Panc1 (cell line): ENCODE results near the gene CIAPIN1. TPM values are rescaled to one million over a fixed set of nuclear protein-coding genes. Genes with fewer than 3 reads are reported as not detected.

ENCODE experiments used
- ATAC-seq: fragments of 200-7000 bp; cut with Tn5 transposase; 2 replicates; pipeline ENCODE4 v1.9.1; 2020; ENCODE audit warnings: mild to moderate bottlenecking, moderate library complexity
- BruUV-seq: library from RNA; stranded (reverse); fragments of 400-500 nt; replicated peaks from 2 replicates; lab custom pipeline; 2021; lab: Mats Ljungman, UMichigan
- CTCF ChIA-PET: fragments of 300-600 bp; sonication (Branson Sonifier 250); formaldehyde crosslinking; loops from one replicate; lab custom pipeline; 2022; ENCODE audit warnings: antibody characterized with exemption; lab: Charles Lee
- POLR2A ChIA-PET: fragments of 300-600 bp; sonication (Branson Sonifier 250); formaldehyde crosslinking; loops from one replicate; lab custom pipeline; 2022; ENCODE audit warnings: antibody characterized with exemption; lab: Charles Lee
- DNase-seq: peaks from one replicate; pipeline ENCODE4 v3.0.0-alpha.2; 2010; ENCODE audit warnings: low read depth, low spot score
- H3K27ac ChIP-seq: 2 replicates; pipeline ENCODE4 v1.5.1; 2011; ENCODE audit warnings: mild to moderate bottlenecking, low read length, inconsistent platforms
- H3K27me3 ChIP-seq: fragments of 200-500 bp; sonication (Bioruptor generic); 2 replicates; pipeline ENCODE4 v1.6.0; 2014; ENCODE audit warnings: low read length, inconsistent platforms; ENCODE audit not compliant: control insufficient read depth, insufficient read depth
- H3K36me3 ChIP-seq: fragments of 200-500 bp; sonication (Bioruptor generic); 2 replicates; pipeline ENCODE4 v1.5.1; 2014; ENCODE audit warnings: inconsistent platforms, mild to moderate bottlenecking, low read length, moderate library complexity; ENCODE audit not compliant: control insufficient read depth, insufficient read depth
- H3K4me1 ChIP-seq: 2 replicates; pipeline ENCODE4 v1.5.1; 2011; ENCODE audit warnings: inconsistent platforms, mild to moderate bottlenecking, low read length, moderate library complexity; ENCODE audit not compliant: control insufficient read depth, insufficient read depth
- H3K4me3 ChIP-seq, 2 experiments: 2 replicates each; pipeline ENCODE4 v1.5.1; 2011 to 2012; ENCODE audit warnings: low read depth in 2 of 2, low read length in 2 of 2, mild to moderate bottlenecking in 2 of 2, inconsistent platforms in 1 of 2, moderate library complexity in 1 of 2
- H3K9me3 ChIP-seq: fragments of 200-500 bp; sonication (Bioruptor generic); 2 replicates; pipeline ENCODE4 v1.5.1; 2014; ENCODE audit warnings: low read depth, mild to moderate bottlenecking, inconsistent platforms, low read length, moderate library complexity; ENCODE audit not compliant: control insufficient read depth, insufficient read depth
- POLR2AphosphoS5 ChIP-seq: IDR thresholded peaks from 2 replicates; pipeline ENCODE4 v1.6.1; 2012; ENCODE audit warnings: mild to moderate bottlenecking, low read depth, low read length, moderate library complexity
- REST ChIP-seq, 2 experiments: IDR thresholded peaks; 2 replicates each; pipeline ENCODE4 v1.6.1; 2011 to 2012; ENCODE audit warnings: low read depth in 2 of 2, control low read depth in 1 of 2, low read length in 1 of 2, mild to moderate bottlenecking in 1 of 2, moderate library complexity in 1 of 2; ENCODE audit not compliant: insufficient read depth in 1 of 2
- SIN3A ChIP-seq: IDR thresholded peaks from 2 replicates; pipeline ENCODE4 v1.6.1; 2012; ENCODE audit warnings: low read depth, mild to moderate bottlenecking, low read length, moderate library complexity, borderline replicate concordance; ENCODE audit not compliant: insufficient read depth
- TCF7L2 ChIP-seq: IDR thresholded peaks from 2 replicates; pipeline ENCODE4 v1.6.1; 2011; ENCODE audit warnings: mild to moderate bottlenecking, low read depth, low read length, inconsistent platforms
- in situ Hi-C: cut with HindIII; loops from 2 replicates; pipeline ENCODE4 v1.10.0; 2016; ENCODE audit warnings: low sequenced_read_pairs, low pct_unique_long_range_greater_than_20kb
- intact Hi-C: fragments of 100-400 bp; cut with micrococcal nuclease; formaldehyde crosslinking; loops from one replicate; pipeline ENCODE4 v1.10.0; 2022; ENCODE audit not compliant: unreplicated experiment
- total RNA-seq: library from RNA; stranded (reverse); gene quantifications from one replicate; pipeline ENCODE4 v1.2.1, GENCODE V29; 2021; ENCODE audit not compliant: unreplicated experiment
- TF ChIP-seq, protein P1 (sequence below): fragments of 450-650 bp; IDR thresholded peaks from 2 replicates; pipeline ENCODE4 v1.5.1; 2017; ENCODE audit warnings: mild to moderate bottlenecking

Gene CIAPIN1
- total RNA-seq, 1 experiment from 2014 or later = 64.0 TPM

DNA sequence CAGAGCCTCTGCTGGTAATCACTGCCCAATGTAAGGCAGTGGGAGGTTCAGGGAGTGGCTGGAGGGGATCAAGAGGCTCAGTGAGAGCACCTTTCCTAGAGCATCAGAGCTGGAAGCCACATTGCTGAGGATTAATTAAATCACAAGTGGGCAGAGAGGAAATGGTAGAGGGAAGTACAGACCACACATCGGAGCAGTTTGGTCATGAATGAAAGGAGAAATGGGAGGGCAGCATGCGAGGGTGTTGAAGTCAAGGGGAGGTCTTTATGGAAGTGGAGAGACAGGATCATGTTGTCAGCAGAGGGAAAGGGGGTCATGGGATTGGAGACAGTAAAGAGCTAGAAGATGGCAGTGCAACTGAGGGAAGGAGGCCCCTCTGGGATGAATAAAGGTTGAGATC, 40.3 kb downstream of the CIAPIN1 start:
- H3K27me3 ChIP-seq = no peaks in the 10 kb centered on the region
- H3K27ac ChIP-seq = no peak overlapping the region
- no peaks in the 10 kb centered on the region for H3K36me3 ChIP-seq
- H3K4me1 ChIP-seq = no peaks in the 10 kb centered on the region
- no TSS peak for BruUV-seq
- in situ Hi-C loops (no loop called here), intact Hi-C loops (no loop called here)
- no peak for TF ChIP-seq SIN3A
- TF ChIP-seq REST (IDR thresholded peaks at IDR 0.05; ENCODE audit: insufficient read depth in 1 of 2, low read depth in 2 of 2, low read length in 1 of 2) = no peak
- TF ChIP-seq, protein P1, sequence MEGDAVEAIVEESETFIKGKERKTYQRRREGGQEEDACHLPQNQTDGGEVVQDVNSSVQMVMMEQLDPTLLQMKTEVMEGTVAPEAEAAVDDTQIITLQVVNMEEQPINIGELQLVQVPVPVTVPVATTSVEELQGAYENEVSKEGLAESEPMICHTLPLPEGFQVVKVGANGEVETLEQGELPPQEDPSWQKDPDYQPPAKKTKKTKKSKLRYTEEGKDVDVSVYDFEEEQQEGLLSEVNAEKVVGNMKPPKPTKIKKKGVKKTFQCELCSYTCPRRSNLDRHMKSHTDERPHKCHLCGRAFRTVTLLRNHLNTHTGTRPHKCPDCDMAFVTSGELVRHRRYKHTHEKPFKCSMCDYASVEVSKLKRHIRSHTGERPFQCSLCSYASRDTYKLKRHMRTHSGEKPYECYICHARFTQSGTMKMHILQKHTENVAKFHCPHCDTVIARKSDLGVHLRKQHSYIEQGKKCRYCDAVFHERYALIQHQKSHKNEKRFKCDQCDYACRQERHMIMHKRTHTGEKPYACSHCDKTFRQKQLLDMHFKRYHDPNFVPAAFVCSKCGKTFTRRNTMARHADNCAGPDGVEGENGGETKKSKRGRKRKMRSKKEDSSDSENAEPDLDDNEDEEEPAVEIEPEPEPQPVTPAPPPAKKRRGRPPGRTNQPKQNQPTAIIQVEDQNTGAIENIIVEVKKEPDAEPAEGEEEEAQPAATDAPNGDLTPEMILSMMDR = no peak
- no peak for TF ChIP-seq POLR2AphosphoS5
- no peak for TF ChIP-seq TCF7L2
- no peak for DNase-seq
- ATAC-seq = no peak
- ChIA-PET POLR2A (no interaction called here), CTCF (no interaction called here)
- H3K4me3 ChIP-seq = no peak overlapping the region
- H3K9me3 ChIP-seq = no peaks in the 10 kb centered on the region

- H3K27ac ChIP-seq = no peak overlapping the region
- H3K36me3 ChIP-seq = no peaks in the 10 kb centered on the region
- DNase-seq = no peak
- TF ChIP-seq REST (IDR thresholded peaks at IDR 0.05; ENCODE audit: insufficient read depth in 1 of 2, low read depth in 2 of 2, low read length in 1 of 2) = no peak
- no peak for TF ChIP-seq SIN3A
- TF ChIP-seq, protein P1 = no peak
- no peak for TF ChIP-seq POLR2AphosphoS5
- TF ChIP-seq TCF7L2 = no peak
- H3K9me3 ChIP-seq = no peaks in the 10 kb centered on the region
- CTCF ChIA-PET = no interaction called here
- intact Hi-C loops = no loop called here
- H3K4me3 ChIP-seq = no peak overlapping the region
- no peaks in the 10 kb centered on the region for H3K4me1 ChIP-seq
- in situ Hi-C loops = no loop called here
- H3K27me3 ChIP-seq = no peaks in the 10 kb centered on the region
- BruUV-seq = no TSS peak
- ATAC-seq = no peak
- POLR2A ChIA-PET = no interaction called here
Measured at GRCh38 chr16:57405097-57405496, 42.1 kb downstream of the CIAPIN1 start.
